Activated T-cell treated with anti-CD3 and anti-CD28 coated beads, Interleukin-2, amount 50 U/mL, for 48 hours (primary cell): ENCODE results near the gene NT5C3A.
A peak's percentile ranks its signal among the peaks of the same experiment; 100 is the strongest.
"Not testable (repeated sequence)": the region's sequence is repeated elsewhere in the genome, so short reads cannot be mapped to it uniquely, and the experiment has no call there.

Experiments
- DNase-seq, 2 experiments: peaks; one replicate each; pipeline ENCODE4 v3.0.0-alpha.2; 2020

Gene NT5C3A

DNA sequence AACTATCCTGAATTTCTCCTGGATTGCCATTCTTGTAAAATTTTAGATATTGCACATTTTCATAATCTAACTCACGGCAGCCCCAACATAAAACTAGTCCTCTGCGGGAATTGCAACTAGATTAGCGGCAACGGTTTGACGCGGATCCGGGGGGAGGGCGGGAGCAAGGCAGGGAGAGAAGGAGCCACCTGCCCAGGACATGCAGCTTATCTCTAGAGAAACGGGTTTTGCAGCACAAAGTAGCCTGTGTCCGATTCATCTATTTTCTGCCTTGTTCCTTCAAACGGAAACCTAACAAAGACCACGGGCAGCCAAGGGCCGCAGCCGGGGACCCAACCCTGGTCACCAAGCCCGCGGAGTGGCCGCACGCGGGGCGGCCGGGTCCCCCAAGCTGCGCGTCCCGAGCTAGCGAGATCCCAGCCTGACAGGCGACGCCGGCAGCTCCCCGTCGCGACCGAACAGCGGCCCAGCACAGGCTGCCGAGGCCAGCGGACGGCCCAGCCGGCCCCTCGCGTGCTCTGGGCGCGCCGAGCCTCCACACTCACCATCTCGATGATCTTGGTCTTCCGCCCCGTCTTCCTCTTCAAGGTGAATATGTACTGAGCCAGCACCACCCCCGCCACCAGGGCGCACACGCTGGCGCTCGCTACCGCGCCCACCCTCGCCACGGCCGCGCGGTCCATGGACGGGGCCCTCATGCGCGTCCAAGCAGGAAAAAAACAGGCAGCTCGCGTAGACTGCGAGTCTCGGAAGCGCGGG is at the start of gene NT5C3A:
Gene NT5C3A (minus strand): TSS at position 754 of the 759 bp plus-strand sequence. CDS start 71 bp downstream, at position 683.
- DNase-seq = peak in 1 of 2 experiments; percentile 62

DNA sequence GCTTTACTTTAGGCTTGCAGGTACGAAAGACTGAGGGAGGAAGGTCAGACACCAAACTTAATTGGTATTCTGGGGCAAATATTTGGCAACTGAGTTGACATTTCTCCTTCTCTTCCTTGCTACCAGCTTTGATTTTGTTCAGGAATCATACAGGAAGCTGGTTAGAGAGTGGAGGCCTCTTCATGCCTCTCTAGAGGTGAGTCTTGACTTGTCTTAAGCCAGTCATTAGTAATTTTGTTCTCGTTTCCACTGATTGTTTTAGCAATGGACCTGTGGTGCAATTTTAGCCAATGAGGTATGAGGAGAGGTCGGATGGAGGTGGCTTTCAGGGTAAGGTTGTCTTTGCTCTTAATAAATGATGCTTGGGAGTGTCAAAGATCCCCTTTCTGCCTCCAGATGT is 49.0 kb upstream of the NT5C3A start:
- no peak for DNase-seq

DNA sequence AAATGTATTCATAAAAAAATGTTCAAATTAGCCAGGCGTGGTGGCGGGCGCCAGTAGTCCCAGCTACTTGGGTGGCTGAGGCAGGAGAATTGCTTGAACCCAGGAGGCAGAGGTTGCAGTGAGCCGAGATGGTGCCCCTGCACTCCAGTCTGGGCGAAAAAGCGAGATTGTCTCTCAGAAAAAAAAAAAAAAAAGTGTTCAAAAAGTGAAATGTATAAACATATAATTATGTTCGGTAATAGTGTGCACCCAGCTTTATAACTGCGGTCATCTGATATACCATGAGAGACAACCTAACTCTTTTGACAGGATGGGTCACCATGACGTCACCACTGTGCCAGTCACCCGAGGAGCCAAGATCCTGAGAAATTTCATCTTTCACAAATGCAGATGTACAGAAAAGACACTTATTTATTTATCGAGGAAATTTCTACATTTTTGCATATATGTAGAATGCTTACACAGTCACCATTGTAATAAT is 47.2 kb upstream of the NT5C3A start:
- DNase-seq = no peak

DNA sequence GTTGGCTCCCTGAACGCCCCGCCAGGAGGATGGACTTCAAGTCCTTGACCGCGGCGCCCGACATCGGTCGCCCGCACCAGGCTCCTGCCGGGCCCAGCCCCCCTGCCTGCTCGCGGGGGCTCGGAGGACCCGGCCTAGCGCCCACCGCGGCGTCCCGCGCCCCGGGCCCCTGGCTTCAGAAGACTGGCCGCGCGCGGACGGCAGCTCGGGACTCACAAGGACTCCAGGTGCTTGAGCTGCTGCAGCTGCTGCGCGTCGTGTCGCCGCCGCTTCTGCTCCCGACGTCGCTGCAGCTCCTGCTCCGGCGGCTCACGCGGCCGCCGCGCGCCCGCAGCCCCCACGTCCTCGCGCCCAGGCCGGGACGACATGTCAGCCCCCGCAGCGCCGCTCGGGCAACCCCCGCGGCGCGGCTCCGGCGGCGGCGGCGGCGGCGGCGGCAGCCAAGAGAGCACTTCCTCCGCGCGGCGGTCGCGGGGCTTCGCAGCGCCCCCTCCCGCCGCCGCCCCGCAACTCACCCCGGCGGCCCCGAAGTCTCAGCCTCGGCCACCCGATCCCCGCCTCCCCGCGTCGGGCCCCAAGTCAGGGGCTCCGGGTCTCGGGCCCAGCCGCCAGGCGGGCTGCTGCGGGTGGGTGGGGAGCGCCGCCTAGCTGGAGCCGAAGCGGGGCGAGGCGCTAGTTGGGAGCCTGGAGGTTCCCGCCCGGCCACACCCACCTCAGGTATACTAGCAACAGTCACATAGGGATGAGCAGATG is 46.6 kb upstream of the NT5C3A start, which contains the start of gene RP9:
Gene RP9 (minus strand): TSS at position 400 of the 753 bp plus-strand sequence. CDS start 32 bp downstream, at position 368.
- DNase-seq = peak; percentile 83 to 88

DNA sequence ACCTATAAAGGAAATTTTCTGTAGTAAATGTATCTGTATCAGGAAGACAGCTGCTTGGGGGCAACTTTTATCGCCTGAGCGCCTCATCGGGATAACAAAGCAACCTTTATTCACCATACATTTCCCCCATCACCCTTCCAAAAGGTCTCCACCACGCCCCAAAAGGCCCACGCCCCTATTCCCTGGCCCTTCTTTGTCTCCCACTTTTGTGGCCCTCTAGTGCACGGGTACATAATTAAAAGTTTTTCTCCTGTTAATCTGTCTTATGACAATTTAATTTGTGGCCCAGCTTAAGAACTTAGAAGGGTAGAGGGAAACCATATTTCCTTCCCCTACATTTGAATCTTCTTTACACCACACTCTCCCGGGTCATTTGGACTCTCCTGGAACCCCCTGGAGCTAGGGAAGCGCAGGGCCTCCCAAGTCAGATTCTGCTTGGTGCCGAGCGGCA is 46.0 kb upstream of the NT5C3A start:
- peak; percentile 43 to 44 for DNase-seq

DNA sequence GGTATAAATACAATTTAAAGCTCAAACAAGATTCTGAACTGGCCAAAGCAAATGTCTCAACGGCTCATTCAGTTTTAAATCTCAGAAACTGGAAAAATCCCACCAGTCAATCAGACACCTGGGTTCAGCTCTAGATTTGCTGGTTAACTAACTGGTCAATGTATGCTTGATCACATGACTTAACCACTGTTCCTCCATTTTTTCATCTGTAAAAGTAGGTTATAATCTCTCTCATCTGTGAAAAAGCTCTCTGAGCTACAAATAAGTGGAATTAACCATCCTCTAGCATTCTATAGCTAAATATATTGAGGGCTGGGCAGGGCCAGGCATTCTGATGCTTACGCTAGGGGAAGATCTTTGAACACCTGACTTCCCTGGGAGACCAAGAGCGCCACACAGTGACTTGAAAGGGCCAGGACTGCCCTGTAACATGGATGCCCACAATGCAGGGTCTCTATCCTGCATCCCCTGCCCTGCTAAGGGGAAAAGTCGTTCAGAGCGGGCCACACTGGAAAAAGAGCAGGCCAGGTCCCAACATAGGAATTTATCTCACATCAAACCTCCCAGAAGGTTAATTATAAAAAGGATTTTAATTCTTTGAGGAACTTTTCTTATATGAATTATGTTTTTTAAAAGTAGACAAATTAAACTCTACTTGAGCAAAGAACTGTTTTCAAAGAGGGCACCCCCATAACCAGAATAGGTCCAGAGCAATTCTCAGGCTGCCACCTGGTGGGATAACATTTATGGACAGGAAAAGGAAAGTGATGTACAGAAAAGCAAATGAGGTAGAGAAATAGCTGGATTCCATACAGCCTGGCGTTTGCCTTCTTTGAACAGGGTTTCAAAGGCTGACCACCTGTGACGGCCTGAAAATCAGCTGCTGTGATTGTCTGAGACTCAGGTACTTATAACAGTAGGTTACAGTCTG is 44.8 kb upstream of the NT5C3A start:
- DNase-seq = peak; percentile 26 to 38

DNA sequence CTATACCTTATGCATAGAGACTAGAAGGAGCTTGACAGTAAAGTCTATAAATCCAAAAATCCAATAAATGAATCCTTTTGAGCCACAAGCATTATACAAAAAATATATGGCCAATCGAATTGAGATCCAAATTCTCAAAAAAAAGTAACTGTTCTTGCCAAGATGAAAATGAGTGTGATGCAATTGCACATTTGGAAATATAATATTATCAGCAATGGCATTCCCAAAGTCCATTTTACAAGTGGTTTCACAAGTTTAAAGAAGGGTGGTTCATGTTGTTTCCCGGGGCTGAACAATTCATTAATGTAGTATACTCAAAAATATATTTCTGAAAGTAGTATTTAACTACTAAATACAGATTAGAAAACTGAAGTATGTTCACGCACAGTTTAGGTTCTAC is 39.3 kb upstream of the NT5C3A start:
- DNase-seq = no peak

DNA sequence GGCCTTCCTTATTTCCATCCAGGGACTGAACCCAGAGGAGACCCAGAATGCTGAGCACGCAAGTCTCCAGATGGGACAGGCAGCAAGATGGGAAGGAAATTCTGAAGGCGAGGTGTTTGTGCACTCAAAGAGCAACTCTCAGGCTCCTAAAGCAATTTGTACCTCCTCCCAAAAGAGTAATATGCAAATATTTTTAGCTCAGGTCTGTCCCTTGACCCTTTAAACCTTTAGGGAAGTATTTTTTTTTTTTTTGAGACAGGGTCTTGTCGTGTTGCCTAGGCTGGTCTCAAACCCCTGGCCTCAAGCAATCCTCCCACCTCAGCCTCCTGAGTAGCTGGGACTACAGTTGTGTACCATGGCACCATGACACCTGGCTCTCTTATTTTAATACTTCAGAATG is 38.2 kb upstream of the NT5C3A start:
- DNase-seq = no peak

DNA sequence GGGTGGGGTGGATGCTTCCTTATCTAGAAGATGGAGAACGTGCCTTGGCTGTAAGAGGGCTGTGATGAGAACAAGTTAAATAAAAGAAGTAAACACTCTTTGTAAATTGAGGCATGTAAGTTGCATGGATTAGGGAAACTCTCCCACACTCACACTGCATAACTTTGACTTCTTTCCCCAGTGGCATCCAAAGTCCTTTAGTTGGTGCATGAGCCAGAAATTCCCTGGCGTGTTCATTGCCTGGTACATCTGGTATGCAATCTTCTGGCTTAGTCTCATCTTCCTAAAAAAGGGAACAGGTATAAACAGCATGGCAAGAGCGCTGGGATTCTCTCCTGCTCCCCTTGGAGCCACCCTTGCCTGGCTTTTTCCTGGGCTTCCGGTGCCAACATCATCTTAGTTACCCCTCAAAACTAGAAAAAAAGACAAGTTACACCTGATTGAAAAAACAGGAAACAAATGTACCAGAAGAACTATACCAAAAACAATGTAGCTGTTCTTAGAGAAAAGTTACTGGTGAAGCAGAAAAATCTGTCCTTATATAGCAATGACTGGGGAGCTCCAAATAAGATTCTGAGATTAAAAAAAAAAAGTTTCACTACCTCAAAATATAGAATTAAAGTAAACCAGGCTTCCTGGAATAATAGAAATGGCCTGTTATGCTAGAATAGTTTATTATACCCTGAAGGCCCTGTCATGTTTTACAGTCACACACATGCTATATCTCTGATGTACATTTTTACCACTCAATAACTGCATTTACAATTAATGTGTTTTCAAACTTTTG is 36.8 kb upstream of the NT5C3A start:
- no peak for DNase-seq

DNA sequence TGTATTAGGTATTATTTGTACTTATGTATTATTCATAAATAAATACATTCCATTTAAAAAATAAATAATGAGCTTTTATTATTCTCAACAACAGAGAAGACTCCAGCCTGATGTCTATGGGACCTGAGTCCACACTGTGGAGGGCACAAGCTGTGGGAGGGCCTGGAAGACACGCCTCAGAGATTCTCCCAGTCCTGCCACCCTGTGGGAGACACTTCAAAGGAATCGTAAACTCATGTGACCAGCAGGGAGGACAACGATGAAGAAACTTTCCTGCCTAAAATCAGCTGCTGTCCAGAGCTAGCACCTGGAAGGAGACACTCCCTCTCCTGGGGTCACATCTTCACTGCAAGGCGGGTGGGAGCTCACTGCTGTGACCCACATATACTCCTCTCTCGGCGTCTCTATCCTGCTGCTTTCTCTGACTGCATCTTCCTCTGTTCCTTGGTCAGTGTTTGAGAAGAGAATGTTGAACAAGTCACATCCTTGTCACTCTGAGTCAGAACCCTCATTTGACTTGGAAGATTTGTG is 32.2 kb upstream of the NT5C3A start:
- DNase-seq = not testable (repeated sequence)

DNA sequence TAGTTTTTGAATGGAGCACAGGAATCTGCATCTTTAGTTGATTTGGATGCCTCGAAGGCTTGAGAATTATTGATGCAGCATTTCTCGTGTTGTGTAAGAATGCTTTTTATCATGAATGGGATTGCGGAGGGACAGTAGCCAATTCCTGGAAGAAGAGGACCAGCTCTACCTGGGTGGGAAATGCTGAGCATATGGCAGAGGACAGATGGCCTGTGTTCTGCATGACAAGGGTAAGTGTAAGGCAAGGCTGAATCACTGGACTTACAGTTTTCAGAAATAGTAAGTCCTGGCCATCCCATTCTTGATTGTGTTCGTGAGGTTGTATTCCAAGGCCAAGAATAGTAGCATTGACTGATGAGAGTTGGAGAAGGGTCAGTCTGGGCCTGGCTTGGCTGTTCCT is 30.7 kb upstream of the NT5C3A start:
- no peak for DNase-seq

DNA sequence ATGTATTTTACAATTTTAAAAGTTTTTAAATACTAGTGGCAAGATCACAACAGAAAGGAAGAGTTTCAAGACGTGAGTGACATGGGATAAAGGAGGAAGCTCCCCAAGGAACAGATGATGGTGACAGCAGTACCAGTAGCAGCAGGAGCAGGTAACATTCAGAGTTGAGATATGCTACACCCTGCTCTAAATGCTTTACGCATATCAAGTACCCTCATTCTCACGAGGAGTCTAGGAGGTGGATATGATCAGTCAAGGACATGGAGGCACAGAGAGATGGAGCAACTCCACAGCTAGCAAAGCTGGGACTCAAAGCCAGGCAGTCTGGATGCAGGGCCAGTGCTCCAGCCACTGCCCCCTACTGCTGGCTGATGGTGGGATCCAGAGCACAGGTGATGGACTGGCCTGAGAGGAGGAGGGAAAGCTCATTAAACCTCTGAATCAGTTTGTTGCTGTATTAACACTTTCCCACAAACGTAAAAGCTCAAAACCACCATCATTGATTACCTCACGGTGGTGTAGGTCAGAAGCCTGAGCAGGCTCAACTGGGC is 29.1 kb upstream of the NT5C3A start:
- DNase-seq = no peak

DNA sequence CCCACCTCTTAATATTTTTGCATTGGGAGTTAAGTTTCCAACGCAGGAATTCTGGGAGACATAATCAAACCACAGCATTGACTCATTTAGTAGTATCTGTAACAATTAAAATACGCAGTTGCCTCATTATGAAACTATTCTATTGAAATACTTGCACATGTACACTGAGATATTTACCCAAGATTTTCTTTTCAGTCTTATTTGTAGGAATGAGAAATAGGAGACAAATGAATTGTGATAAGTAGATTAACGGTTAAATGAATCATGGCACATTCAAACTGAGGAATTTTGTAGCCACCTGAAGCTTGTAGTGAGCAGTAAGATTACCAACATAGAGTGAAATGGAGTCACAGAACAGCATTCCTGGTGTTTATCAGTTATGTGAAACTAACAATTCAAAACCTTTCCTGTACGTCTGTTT is 28.5 kb upstream of the NT5C3A start:
- no peak for DNase-seq

DNA sequence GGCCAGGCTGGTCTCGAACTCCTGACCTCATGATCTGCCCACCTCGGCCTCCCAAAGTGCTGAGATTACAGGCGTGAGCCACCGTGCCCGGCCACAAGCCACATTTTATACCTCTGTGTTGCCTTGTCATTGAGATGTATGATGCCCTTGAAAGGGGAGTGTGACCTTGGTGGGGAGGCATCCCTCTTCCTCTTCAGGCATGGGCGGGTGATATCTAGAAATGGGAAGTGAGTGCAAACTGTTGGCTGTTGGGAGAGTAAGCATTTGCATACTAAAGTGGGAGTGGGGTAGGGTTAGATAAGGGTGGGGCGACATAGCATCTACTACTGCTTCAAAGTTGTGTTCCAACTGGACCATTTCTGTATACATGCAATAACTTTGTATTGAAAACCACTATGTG is 26.6 kb upstream of the NT5C3A start:
- DNase-seq = no peak

DNA sequence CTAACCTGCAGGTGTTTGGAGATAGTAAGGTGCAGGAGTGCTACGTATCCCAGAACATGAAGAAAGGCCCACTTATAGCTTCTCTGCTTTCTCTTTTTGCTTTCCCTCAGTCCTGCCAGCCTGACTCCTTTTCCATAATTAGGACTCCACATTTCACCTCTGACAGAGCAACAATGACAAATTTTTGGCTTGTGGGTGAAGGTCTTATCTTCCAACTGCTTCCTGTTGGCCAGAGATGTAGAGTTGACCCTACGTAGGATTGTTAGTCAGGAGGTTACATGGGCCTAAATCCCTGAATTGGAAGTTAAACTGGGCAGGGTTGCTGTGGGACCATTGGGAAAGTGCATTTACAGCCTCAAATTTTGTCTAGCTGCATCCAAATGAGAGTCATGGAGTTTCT is 25.3 kb upstream of the NT5C3A start:
- no peak for DNase-seq

DNA sequence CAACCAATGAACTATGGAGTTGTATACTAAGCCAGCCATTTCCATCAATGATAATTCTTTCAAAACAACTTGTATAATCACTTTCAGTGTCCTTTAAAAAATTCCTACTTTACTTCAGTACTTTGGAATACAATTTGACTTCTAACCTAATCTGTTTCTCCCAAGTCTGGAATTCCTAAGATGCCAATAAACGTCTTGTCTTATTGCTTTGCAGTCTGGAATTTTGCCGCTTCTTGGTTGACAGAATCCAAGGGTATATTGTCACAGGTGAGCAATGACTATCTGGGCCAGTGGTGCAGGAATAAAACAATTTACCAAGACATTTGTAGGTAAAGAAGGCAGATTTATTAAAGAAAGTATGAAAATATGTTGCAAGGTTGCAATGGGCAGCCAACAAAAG is 24.8 kb upstream of the NT5C3A start:
- DNase-seq = no peak

DNA sequence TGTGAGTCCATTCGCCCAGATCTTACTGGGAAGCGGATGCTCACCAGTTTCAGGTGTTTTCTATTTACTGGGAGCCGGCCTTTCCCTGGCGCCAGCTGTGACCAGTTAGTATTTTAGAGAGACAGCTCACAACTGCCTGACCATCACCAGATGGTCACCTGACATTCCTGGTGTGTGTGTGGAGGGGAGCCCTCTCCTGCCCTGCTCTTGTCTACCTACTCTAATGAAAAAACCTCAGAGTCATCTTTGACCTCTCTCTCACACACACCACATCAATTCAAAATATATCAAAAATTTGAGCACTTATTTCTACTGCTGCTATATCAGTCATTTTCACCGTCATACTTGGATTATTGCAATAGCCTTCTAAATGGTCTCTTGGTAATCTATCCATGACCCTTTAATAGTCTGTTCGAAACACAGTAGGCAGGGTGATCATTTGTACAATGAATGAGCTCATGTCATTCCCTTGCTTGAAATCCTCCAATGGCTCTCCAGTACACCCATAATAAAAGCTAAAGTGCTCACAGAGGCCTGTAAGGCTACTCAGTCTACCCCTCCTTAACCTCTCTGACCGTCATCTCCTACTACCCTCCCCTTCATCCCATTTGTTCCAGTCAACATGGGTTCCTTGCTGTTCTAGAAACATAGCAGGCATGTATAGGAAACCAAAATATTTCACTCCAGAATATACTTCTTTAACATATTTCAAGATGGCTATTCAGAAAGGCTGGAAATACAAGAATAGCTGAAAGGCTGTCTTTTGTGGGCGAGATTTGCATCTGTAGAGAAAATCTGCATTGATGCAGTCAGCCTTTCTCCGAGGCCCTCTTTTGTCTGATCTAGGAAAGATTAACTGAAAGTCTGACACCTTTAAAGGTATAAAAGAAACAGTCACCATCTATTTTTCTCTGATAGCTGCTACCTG is 17.5 kb upstream of the NT5C3A start:
- DNase-seq = no peak

DNA sequence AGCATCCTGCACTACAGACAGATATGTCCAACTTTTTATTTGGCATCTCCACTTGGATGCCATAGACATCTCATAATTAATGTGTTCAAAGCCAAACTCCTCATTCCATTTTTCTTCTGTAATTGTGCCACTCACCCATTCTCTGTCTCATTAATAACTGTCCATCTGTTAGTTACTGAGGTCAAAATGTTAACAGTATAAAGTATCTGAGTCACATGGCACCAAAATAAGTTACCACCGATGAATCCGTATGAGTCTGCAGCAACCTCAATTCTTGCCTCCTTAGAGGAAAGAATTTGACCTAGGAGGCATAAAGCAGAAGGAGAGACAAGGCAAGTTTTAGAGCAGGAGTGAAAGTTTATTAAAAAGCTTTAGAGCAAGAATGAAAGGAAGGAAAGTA is 16.5 kb upstream of the NT5C3A start:
- no peak for DNase-seq

DNA sequence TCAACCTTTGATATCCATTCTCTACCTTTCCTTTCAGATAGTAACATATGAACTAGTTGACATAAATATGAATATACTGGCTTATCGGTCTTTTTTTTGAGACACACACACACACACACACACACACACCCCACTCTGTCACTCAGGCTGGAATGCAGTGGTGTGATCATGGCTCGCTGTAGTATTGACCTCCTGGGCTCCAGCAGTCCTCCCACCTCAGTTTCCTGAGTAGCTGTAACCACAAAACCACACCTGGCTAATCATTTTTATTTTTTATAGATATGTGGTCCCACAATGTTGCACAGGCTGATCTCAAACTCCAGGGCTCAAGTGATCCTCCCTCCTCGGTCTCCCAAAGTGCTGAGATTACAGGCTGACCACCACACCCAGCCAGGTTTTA is 14.2 kb upstream of the NT5C3A start:
- DNase-seq = no peak

DNA sequence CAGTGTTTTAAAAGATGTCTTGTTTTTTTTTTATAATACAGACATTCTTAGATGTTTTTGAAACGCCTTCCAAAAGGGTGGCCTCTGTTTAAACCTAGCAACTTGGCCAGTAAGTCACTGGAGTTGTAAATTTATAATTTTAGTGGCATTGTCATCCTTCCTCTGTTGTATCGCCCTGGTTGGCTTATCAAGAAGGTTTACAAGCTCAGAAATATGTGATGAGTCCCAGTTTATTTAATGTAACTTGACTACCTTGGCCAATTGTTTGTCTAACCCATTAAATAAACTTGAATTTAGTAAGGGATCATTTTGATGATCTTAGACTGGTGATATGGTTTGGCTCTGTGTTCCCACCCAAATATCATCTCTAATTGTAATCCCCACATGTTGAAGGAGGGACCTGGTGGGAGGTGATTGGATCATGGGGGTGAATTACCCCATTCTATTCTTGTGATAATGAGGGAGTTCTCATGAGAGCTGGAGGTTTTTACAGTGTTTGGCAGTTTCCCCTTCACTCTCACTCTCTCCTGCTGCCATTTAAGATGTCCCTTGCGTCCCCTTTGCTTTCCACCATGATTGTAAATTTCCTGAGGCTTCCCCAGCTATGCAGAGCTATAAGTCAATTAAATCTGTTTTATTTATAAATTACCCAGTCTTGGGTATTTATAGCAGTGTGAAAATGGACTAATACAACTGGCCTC is 13.4 kb upstream of the NT5C3A start:
- DNase-seq = no peak
